Breast epithelium (tissue), 4 donors: ENCODE data around the gene TCF7. TPM values are rescaled to one million over a fixed set of nuclear protein-coding genes. Genes with fewer than 3 reads are reported as not detected.

Source experiments
- DNase-seq, 2 donors: peaks; one replicate each; pipeline ENCODE4 v3.0.0-alpha.2; 2019; ENCODE audit warnings: low spot score in 2 of 2
- H3K27ac ChIP-seq, 2 donors: fragments of 200-600 bp; sonication (generic) in 1 of 2; one replicate each; pipeline ENCODE4 v1.5.1; 2016 to 2019; ENCODE audit warnings: mild to moderate bottlenecking in 1 of 2
- H3K27me3 ChIP-seq, 2 donors: fragments of 200-600 bp; sonication (generic) in 1 of 2; one replicate each; pipeline versions ENCODE4 v1.5.1 to v1.6.0; 2017 to 2019; ENCODE audit warnings: control low read depth in 1 of 2, mild to moderate bottlenecking in 1 of 2
- H3K36me3 ChIP-seq: fragments of 200-600 bp; one replicate; pipeline ENCODE4 v1.5.1; 2019
- H3K4me1 ChIP-seq, 2 donors: fragments of 200-600 bp; sonication (generic); one replicate each; pipeline ENCODE4 v1.5.1; 2016 to 2019; ENCODE audit warnings: control low read depth in 1 of 2
- H3K4me3 ChIP-seq, 3 donors: fragments of 200-600 bp; sonication (generic); 1 replicate in 2 of 3; 2 replicates in 1 of 3; pipeline ENCODE4 v1.5.1; 2016 to 2019; ENCODE audit warnings: mild to moderate bottlenecking in 3 of 3, moderate library complexity in 2 of 3
- H3K9me3 ChIP-seq, 2 donors: fragments of 200-600 bp; sonication (generic) in 1 of 2; one replicate each; pipeline ENCODE4 v1.5.1; 2016 to 2019; ENCODE audit warnings: control low read depth in 1 of 2
- CTCF ChIP-seq, 3 donors: fragments of 450-650 bp; IDR thresholded peaks; one replicate each; pipeline ENCODE4 v1.5.1; 2016 to 2017; ENCODE audit warnings: antibody characterized with exemption in 3 of 3, mild to moderate bottlenecking in 3 of 3, moderate library complexity in 3 of 3
- POLR2A ChIP-seq: fragments of 450-650 bp; IDR thresholded peaks from one replicate; pipeline ENCODE4 v1.6.1; 2016; ENCODE audit warnings: antibody characterized with exemption, mild to moderate bottlenecking, moderate library complexity
- POLR2AphosphoS5 ChIP-seq, 3 donors: sonication (generic); formaldehyde crosslinking; IDR thresholded peaks; one replicate each; pipeline ENCODE4 v1.6.1; 2017; ENCODE audit warnings: antibody characterized with exemption in 3 of 3
- intact Hi-C: fragments of 100-400 bp; cut with DNase I; formaldehyde crosslinking; loops from one replicate; pipeline ENCODE4 v1.15.1; 2023; ENCODE audit warnings: low total_unique reads
- total RNA-seq, 3 donors: library from RNA; depleted of rRNA; stranded (reverse); fragments of >200 nt; gene quantifications; one replicate each; pipeline ENCODE4 v1.1.0, GENCODE V29; 2016

TCF7 gene
- total RNA-seq, 3 donors from 2014 or later: 2.1 to 8.0 (median 6.6) TPM

- no peak for DNase-seq
- H3K9me3 ChIP-seq: no peaks in the 10 kb centered on the region
- H3K27ac ChIP-seq: peak overlapping the region; percentile 30 to 100
- intact Hi-C loops: no loop called here
- H3K4me1 ChIP-seq: peaks cover 0 to 15% of the 10 kb centered on the region in 2 donors
- no peaks in the 10 kb centered on the region for H3K27me3 ChIP-seq
- peak overlapping the region; percentile 92 to 99 (median 98) for H3K4me3 ChIP-seq
- H3K36me3 ChIP-seq: no peaks in the 10 kb centered on the region
- TF ChIP-seq CTCF (IDR thresholded peaks at IDR 0.05) (no peak), POLR2AphosphoS5 (IDR thresholded peaks at IDR 0.05) (no peak), POLR2A (no peak)
Measured at GRCh38 chr5:134174841-134175839, 60.7 kb downstream of the TCF7 start.

GRCh38 chr5:134175921-134176510 lies 61.5 kb downstream of the TCF7 start:
- peak overlapping the region; percentile 92 to 99 (median 98) for H3K4me3 ChIP-seq

GRCh38 chr5:134176511-134177368 lies 62.3 kb downstream of the TCF7 start, which contains the start of gene SKP1:
Gene SKP1 (minus strand): TSS chr5:134176950. CDS start chr5:134174022, 2,928 bp downstream.
- Histone ChIP-seq H3K27ac (peak within 1 kb of the TSS; percentile 100), H3K27me3 (no peaks in the 10 kb centered on the region), H3K36me3 (no peaks in the 10 kb centered on the region), H3K4me1 (peaks cover 0 to 15% of the 10 kb centered on the region in 2 donors), H3K9me3 (no peaks in the 10 kb centered on the region), H3K4me3 (peak within 1 kb of the TSS; percentile 92 to 99 (median 98))
- DNase-seq: peak; percentile 75 to 85
- TF ChIP-seq CTCF (IDR thresholded peaks at IDR 0.05): no peak
- peak; percentile 93 for TF ChIP-seq POLR2A
- peak; percentile 99 to 100 (median 99) for TF ChIP-seq POLR2AphosphoS5 (IDR thresholded peaks at IDR 0.05)
- intact Hi-C loops: no loop called here

More at GRCh38 chr5:134175921-134176510, 61.5 kb downstream of the TCF7 start:
- Histone ChIP-seq H3K36me3 (no peaks in the 10 kb centered on the region), H3K9me3 (no peaks in the 10 kb centered on the region), H3K27ac (peak overlapping the region; percentile 100), H3K4me1 (peaks cover 0 to 15% of the 10 kb centered on the region in 2 donors), H3K27me3 (no peaks in the 10 kb centered on the region)
- intact Hi-C loops: no loop called here
- DNase-seq: peak in 1 of 2 donors; percentile 56
- TF ChIP-seq POLR2AphosphoS5 (IDR thresholded peaks at IDR 0.05) (no peak), POLR2A (no peak), CTCF (IDR thresholded peaks at IDR 0.05) (no peak)

GRCh38 chr5:134177369-134178095 lies 63.1 kb downstream of the TCF7 start:
- Histone ChIP-seq H3K36me3 (no peaks in the 10 kb centered on the region), H3K27me3 (no peaks in the 10 kb centered on the region), H3K9me3 (no peaks in the 10 kb centered on the region), H3K4me1 (peaks cover 0 to 15% of the 10 kb centered on the region in 2 donors), H3K4me3 (peak overlapping the region; percentile 92 to 99 (median 98)), H3K27ac (peak overlapping the region; percentile 100)
- no peak for TF ChIP-seq CTCF (IDR thresholded peaks at IDR 0.05)
- intact Hi-C loops: no loop called here
- peak in 1 of 2 donors; percentile 46 for DNase-seq
